HepG2 (cell line): ENCODE measurements around the gene POLR1G. TPM values are rescaled to one million over a fixed set of nuclear protein-coding genes. Genes with fewer than 3 reads are reported as not detected.

ENCODE experiments used
- ATAC-seq: fragments of 200-7000 bp; cut with Tn5 transposase; 3 replicates; pipeline ENCODE4 v1.9.1; 2020; ENCODE audit warnings: mild to moderate bottlenecking, moderate library complexity
- BruUV-seq: library from RNA; stranded (reverse); fragments of 400-500 nt; replicated peaks from 2 replicates; lab custom pipeline; 2021; lab: Mats Ljungman, UMichigan
- CTCF ChIA-PET: fragments of 300-600 bp; formaldehyde crosslinking; extraction: SDS; loops from one replicate; lab custom pipeline; 2021; ENCODE audit warnings: low total read pairs, inconsistent platforms, low intra/inter-chr PET ratio; lab: Yijun Ruan, JAX
- POLR2A ChIA-PET: fragments of 350-600 bp; sonication (Branson Sonifier 250); formaldehyde crosslinking; loops from one replicate; lab custom pipeline; 2020; ENCODE audit warnings: antibody characterized with exemption, inconsistent platforms; lab: Yijun Ruan, JAX
- DNase-seq: peaks from one replicate; pipeline ENCODE4 v3.0.0-alpha.2; 2015; ENCODE audit warnings: low spot score
- FAIRE-seq: peaks from 3 replicates; lab custom pipeline; 2011; peaks lifted over from hg19 to GRCh38; lab: Jason Lieb, UNC
- H2AFZ ChIP-seq: one replicate; pipeline ENCODE4 v1.6.1; 2011; ENCODE audit warnings: low read length, inconsistent platforms
- H3K27ac ChIP-seq: fragments of 300-600 bp; 3 replicates; pipeline ENCODE4 v1.8.0; 2011; ENCODE audit warnings: mixed run types, mild to moderate bottlenecking, mixed read lengths, low read length, inconsistent platforms; ENCODE audit not compliant: insufficient read depth; ENCODE audit errors: extremely low read length
- H3K27me3 ChIP-seq, 2 experiments: fragments of 200-600 bp in 1 of 2; 2 replicates in 1 of 2; 3 replicates in 1 of 2; pipeline versions ENCODE4 v1.6.0 to v1.8.0; 2011; ENCODE audit warnings: low read length in 2 of 2, mild to moderate bottlenecking in 2 of 2, moderate library complexity in 2 of 2, inconsistent platforms in 1 of 2; ENCODE audit not compliant: insufficient read depth in 2 of 2, control insufficient read depth in 1 of 2
- H3K36me3 ChIP-seq, 2 experiments: fragments of 200-600 bp in 1 of 2; replicated peaks in 1 of 2; 2 replicates in 1 of 2; 3 replicates in 1 of 2; pipeline versions ENCODE4 v1.5.1 to v1.8.0; 2011; ENCODE audit warnings: low read length in 2 of 2, inconsistent platforms in 1 of 2; ENCODE audit not compliant: insufficient read depth in 2 of 2, control insufficient read depth in 1 of 2
- H3K4me1 ChIP-seq: 2 replicates; pipeline ENCODE4 v1.5.1; 2012; ENCODE audit warnings: low read length, inconsistent platforms; ENCODE audit not compliant: insufficient read depth
- H3K4me2 ChIP-seq: 2 replicates; pipeline ENCODE4 v1.6.0; 2011; ENCODE audit warnings: low read depth, low read length, inconsistent platforms
- H3K4me3 ChIP-seq, 3 experiments: fragments of 200-600 bp in 1 of 3; sonication (generic), shearing (Covaris generic) in 1 of 3; replicated peaks in 1 of 3; 2 replicates each; pipeline ENCODE4 v1.5.1; 2011 to 2016; ENCODE audit warnings: low read length in 3 of 3, inconsistent platforms in 2 of 3, low read depth in 2 of 3, mild to moderate bottlenecking in 2 of 3, control low read depth in 1 of 3, mixed read lengths in 1 of 3; ENCODE audit not compliant: insufficient read depth in 1 of 3
- H3K79me2 ChIP-seq: one replicate; pipeline ENCODE4 v1.6.1; 2011; ENCODE audit warnings: low read length, inconsistent platforms; ENCODE audit not compliant: insufficient read depth
- H3K9ac ChIP-seq: 2 replicates; pipeline ENCODE4 v1.6.0; 2011; ENCODE audit warnings: mild to moderate bottlenecking, low read depth, low read length, inconsistent platforms; ENCODE audit not compliant: insufficient read depth
- H3K9me3 ChIP-seq: 2 replicates; pipeline ENCODE4 v1.5.1; 2012; ENCODE audit warnings: mild to moderate bottlenecking, low read length
- H4K20me1 ChIP-seq: 2 replicates; pipeline ENCODE4 v1.6.0; 2011; ENCODE audit warnings: inconsistent platforms, mild to moderate bottlenecking, low read length, moderate library complexity; ENCODE audit not compliant: insufficient read depth
- ATF1 ChIP-seq: IDR thresholded peaks from 2 replicates; pipeline ENCODE4 v1.6.1; 2016; ENCODE audit warnings: mild to moderate bottlenecking, control low read depth
- HDAC1 ChIP-seq: sonication (generic); formaldehyde crosslinking; IDR thresholded peaks from 2 replicates; pipeline ENCODE4 v1.5.1; 2020; ENCODE audit warnings: mild to moderate bottlenecking, missing genetic modification reagents
- ISL2 ChIP-seq: sonication (generic); formaldehyde crosslinking; IDR thresholded peaks from 2 replicates; pipeline ENCODE4 v1.5.0; 2020; ENCODE audit warnings: missing genetic modification reagents
- KLF12 ChIP-seq: sonication (generic); formaldehyde crosslinking; IDR thresholded peaks from 2 replicates; pipeline ENCODE4 v1.4.0; 2020; ENCODE audit warnings: missing genetic modification reagents, borderline replicate concordance
- KMT2B ChIP-seq: IDR thresholded peaks from 2 replicates; pipeline ENCODE4 v1.6.1; 2016; ENCODE audit warnings: missing genetic modification reagents, missing compliant biosample characterization
- MTA1 ChIP-seq: sonication (generic); formaldehyde crosslinking; IDR thresholded peaks from 2 replicates; pipeline ENCODE4 v1.4.0; 2020; ENCODE audit warnings: missing genetic modification reagents, mild to moderate bottlenecking, borderline replicate concordance
- MYC ChIP-seq: sonication (generic); formaldehyde crosslinking; IDR thresholded peaks from 2 replicates; pipeline ENCODE4 v1.9.0; 2021; ENCODE audit warnings: missing genetic modification reagents, borderline replicate concordance
- NFKBIZ ChIP-seq: IDR thresholded peaks from 2 replicates; pipeline ENCODE4 v1.6.1; 2018; ENCODE audit warnings: missing genetic modification reagents, missing compliant biosample characterization
- POLR2AphosphoS2 ChIP-seq: IDR thresholded peaks from 2 replicates; pipeline ENCODE4 v1.6.1; 2011; ENCODE audit warnings: low read depth, low read length, improper control_type of control experiment
- SKI ChIP-seq: fragments of 450-650 bp; IDR thresholded peaks from one replicate; pipeline ENCODE4 v1.6.1; 2018; ENCODE audit warnings: mild to moderate bottlenecking; ENCODE audit not compliant: partially characterized antibody
- SMAD1 ChIP-seq: sonication (generic); formaldehyde crosslinking; IDR thresholded peaks from 2 replicates; pipeline ENCODE4 v1.4.0; 2020; ENCODE audit warnings: missing genetic modification reagents, low read depth, mild to moderate bottlenecking, borderline replicate concordance
- TCF7 ChIP-seq: sonication (generic); IDR thresholded peaks from 2 replicates; pipeline ENCODE4 v1.6.1; 2016; ENCODE audit warnings: antibody characterized with exemption, low read depth
- ZBTB42 ChIP-seq: sonication (generic); formaldehyde crosslinking; IDR thresholded peaks from 2 replicates; pipeline ENCODE4 v1.5.0; 2020; ENCODE audit warnings: mild to moderate bottlenecking, missing genetic modification reagents
- ZEB1 ChIP-seq: IDR thresholded peaks from 2 replicates; pipeline ENCODE4 v1.6.1; 2012; ENCODE audit warnings: mild to moderate bottlenecking, low read depth, inconsistent platforms; ENCODE audit not compliant: insufficient replicate concordance
- ZFP36 ChIP-seq: fragments of 150-350 bp; IDR thresholded peaks from 2 replicates; pipeline ENCODE4 v1.6.1; 2018; ENCODE audit warnings: borderline replicate concordance, low read length, low read depth; ENCODE audit not compliant: partially characterized antibody
- ZMYM3 ChIP-seq: sonication (generic); formaldehyde crosslinking; IDR thresholded peaks from 2 replicates; pipeline ENCODE4 v1.5.1; 2020; ENCODE audit warnings: mild to moderate bottlenecking, missing genetic modification reagents
- ZNF234 ChIP-seq: sonication (generic); formaldehyde crosslinking; conservative IDR thresholded peaks from 2 replicates; pipeline ENCODE4 v1.5.1; 2020; ENCODE audit warnings: mild to moderate bottlenecking, missing genetic modification reagents
- ZNF317 ChIP-seq: sonication (generic); formaldehyde crosslinking; IDR thresholded peaks from 2 replicates; pipeline ENCODE4 v1.5.0; 2020; ENCODE audit warnings: mild to moderate bottlenecking, missing genetic modification reagents
- ZNF335 ChIP-seq: sonication (generic); formaldehyde crosslinking; IDR thresholded peaks from 2 replicates; pipeline ENCODE4 v1.4.0; 2020; ENCODE audit warnings: missing genetic modification reagents
- ZNF431 ChIP-seq: sonication (generic); formaldehyde crosslinking; IDR thresholded peaks from 2 replicates; pipeline ENCODE4 v1.9.0; 2022; ENCODE audit warnings: missing genetic modification reagents, low read depth, mild to moderate bottlenecking, borderline replicate concordance
- ZNF510 ChIP-seq: sonication (generic); formaldehyde crosslinking; IDR thresholded peaks from 2 replicates; pipeline ENCODE4 v1.4.0; 2020; ENCODE audit warnings: low read depth, mild to moderate bottlenecking, missing genetic modification reagents
- ZNF562 ChIP-seq: sonication (generic); formaldehyde crosslinking; IDR thresholded peaks from 2 replicates; pipeline ENCODE4 v1.8.0; 2022; ENCODE audit warnings: missing genetic modification reagents, borderline replicate concordance
- whole genome bisulfite sequencing: methylation state at CpG from one replicate; pipeline ENCODE4 v1.1.6; 2017; ENCODE audit warnings: low lambda C conversion rate; 5-methylcytosine and 5-hydroxymethylcytosine counted together
- in situ Hi-C: cut with HindIII; loops from 2 replicates; pipeline ENCODE4 v1.10.0; 2017; ENCODE audit warnings: low pct_unique_long_range_greater_than_20kb; ENCODE audit not compliant: extremely low pct_ligation_motif_present
- intact Hi-C: fragments of 100-400 bp; cut with micrococcal nuclease; formaldehyde crosslinking; loops from one replicate; pipeline ENCODE4 v1.10.0; 2022; ENCODE audit not compliant: unreplicated experiment
- polyA plus RNA-seq, 8 experiments: library from polyadenylated mRNA; depleted of rRNA in 3 of 8; stranded (reverse) in 7 of 8; unstranded in 1 of 8; fragments of >200 nt; fragmentation: Illumina TruSeq in 4 of 8; extraction: Trizol in 4 of 8; gene quantifications; 2 replicates each; pipeline versions ENCODE4 v1.2.1 to v1.2.3, GENCODE V29; 2011 to 2016; ENCODE audit warnings: low read depth in 4 of 8, missing spikeins in 1 of 8, mixed read lengths in 1 of 8; ENCODE audit not compliant: insufficient read depth in 1 of 8
- total RNA-seq, 5 experiments: library from RNA; depleted of rRNA; stranded (reverse); fragments of >200 nt; fragmentation: Illumina TruSeq; extraction: Trizol; gene quantifications; 2 replicates each; pipeline ENCODE4 v1.2.3, GENCODE V29; 2016; ENCODE audit warnings: low read depth in 1 of 5
- TF ChIP-seq, protein P1 (sequence below): sonication (generic); formaldehyde crosslinking; conservative IDR thresholded peaks from 2 replicates; pipeline ENCODE4 v1.4.0; 2020; ENCODE audit warnings: missing genetic modification reagents

Gene POLR1G
- total and polyA plus RNA-seq, 2 of the 13 experiments (the other 11 are each of a cell fraction or from before 2014, with no cell fraction given), result 3.5 to 20.8 TPM

DNA sequence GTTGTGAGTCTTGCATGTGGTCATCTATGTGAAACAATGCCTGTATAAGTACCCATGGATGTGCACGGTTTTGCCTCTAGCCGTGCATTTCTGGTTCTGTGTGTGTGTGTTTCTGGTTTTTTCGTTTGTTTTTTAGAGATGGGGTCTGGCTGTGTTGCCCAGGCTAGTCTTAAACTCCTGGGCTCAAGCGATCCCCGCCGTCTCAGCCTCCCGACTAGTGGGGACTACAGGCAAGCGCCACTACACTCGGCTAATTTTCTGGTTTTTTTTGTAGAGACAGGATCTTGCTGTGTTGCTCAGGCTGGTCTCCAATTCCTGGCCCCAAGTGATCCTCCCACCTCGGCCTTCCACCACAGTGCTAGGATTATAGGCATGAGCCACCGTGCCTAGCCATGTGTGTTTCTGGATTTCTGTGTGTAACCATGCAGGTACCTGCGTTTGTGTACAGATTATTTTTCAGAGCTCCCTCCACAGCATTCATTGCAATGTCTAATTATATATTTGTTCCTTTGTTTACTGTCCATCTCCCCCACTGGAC lies 45.5 kb downstream of the POLR1G start (continued):
- TF ChIP-seq MYC (CRISPR knock-in tag) (no peak), NFKBIZ (no peak), ISL2 (CRISPR knock-in tag) (no peak), ZMYM3 (CRISPR knock-in tag) (0 out of 2 replicates have a peak, but pooled peaks have one; percentile 32)

DNA sequence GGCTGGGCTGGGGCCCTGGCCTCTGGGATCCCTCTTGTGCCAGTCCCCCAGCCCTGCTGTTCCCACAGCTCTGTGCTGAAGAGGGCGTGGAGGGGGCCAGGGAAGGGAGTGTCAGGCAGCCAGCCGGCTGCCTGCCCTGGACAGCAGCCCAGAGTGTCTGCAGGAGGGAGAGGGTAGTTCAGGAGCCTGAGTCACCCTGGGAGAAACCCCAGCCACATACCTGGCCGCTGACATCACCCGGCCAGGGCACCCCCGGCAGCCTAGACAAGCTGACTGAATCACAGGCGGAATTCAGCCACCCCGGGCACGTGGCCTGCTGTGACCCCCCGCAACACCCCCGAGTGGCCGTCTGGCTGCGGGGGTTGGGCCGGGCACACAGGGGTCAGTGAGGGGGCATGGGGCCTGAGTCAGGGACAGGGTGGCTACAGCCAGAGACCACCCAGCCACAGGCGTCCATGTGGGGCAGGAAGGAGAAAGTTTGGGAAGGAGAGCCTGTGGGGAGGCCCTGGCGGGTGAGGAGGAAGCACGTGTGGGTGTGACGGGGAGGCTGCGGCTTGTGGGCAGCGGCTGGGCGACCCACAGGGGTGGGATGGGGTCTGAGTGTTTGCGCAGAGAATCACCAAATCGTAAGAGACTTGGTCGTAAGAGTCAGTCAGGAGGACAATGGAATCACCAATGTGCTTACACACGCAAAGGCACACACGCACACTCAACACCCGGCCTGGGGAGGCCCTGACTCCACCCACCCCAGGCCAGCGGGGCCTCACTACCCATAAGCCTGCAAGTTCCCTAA lies 49.5 kb downstream of the POLR1G start:
- no peaks in the 10 kb centered on the region for H3K79me2 ChIP-seq
- intact Hi-C loops (no loop called here), in situ Hi-C loops (no loop called here)
- peaks cover 77% of the 10 kb centered on the region for H3K4me1 ChIP-seq
- peak overlapping the region; percentile 83 for H3K4me2 ChIP-seq
- H3K36me3 ChIP-seq, result no peaks in the 10 kb centered on the region
- H3K27me3 ChIP-seq, result peaks cover 0 to 16% of the 10 kb centered on the region in 2 experiments; a peak in 4 of 5 replicates
- peak overlapping the region in 2 of 3 experiments; percentile 45 to 71; a peak in 4 of 6 replicates for H3K4me3 ChIP-seq
- peak overlapping the region; percentile 42 for H3K27ac ChIP-seq
- ChIA-PET POLR2A (interaction anchor here (0.7 to 2.0 kb wide), 6 partner anchors 10 to 23 kb away, joined by 3 to 22 read pairs (median 6); partner anchors contain the start of gene FOSB), CTCF (interaction anchor here (1.9 kb wide), 1 partner anchor 16 kb away, joined by 5 read pairs; no protein-coding TSS in a partner anchor)
- ATAC-seq, result peak; percentile 89
- peak overlapping the region; percentile 73 for H3K9ac ChIP-seq
- no peaks in the 10 kb centered on the region for H3K9me3 ChIP-seq
- FAIRE-seq, result peak; percentile 76
- peak; percentile 89 for DNase-seq
- BruUV-seq, result no TSS peak
- H4K20me1 ChIP-seq, result no peaks in the 10 kb centered on the region
- no peak overlapping the region for H2AFZ ChIP-seq
- 9% methylated on average over 16 of the region's 27 CpGs for WGBS
- TF ChIP-seq ZBTB42 (CRISPR knock-in tag), result no peak
- TF ChIP-seq POLR2AphosphoS2, result no peak
- TF ChIP-seq ZEB1, result no peak
- TF ChIP-seq ZNF510 (CRISPR knock-in tag), result no peak
- TF ChIP-seq SMAD1 (CRISPR knock-in tag), result no peak
- no peak for TF ChIP-seq ZNF234
- no peak for TF ChIP-seq TCF7
- TF ChIP-seq, protein P1, sequence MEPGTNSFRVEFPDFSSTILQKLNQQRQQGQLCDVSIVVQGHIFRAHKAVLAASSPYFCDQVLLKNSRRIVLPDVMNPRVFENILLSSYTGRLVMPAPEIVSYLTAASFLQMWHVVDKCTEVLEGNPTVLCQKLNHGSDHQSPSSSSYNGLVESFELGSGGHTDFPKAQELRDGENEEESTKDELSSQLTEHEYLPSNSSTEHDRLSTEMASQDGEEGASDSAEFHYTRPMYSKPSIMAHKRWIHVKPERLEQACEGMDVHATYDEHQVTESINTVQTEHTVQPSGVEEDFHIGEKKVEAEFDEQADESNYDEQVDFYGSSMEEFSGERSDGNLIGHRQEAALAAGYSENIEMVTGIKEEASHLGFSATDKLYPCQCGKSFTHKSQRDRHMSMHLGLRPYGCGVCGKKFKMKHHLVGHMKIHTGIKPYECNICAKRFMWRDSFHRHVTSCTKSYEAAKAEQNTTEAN (CRISPR knock-in tag), result peak; percentile 25
- TF ChIP-seq ZNF317 (CRISPR knock-in tag), result no peak
- TF ChIP-seq SKI, result peak; percentile 97
- no peak for TF ChIP-seq ZFP36
- no peak for TF ChIP-seq ATF1 (CRISPR knock-in tag)
- TF ChIP-seq HDAC1 (CRISPR knock-in tag), result peak; percentile 79
- no peak for TF ChIP-seq KMT2B (CRISPR knock-in tag)
- no peak for TF ChIP-seq ZNF562 (CRISPR knock-in tag)
- TF ChIP-seq ZNF431 (CRISPR knock-in tag), result 0 out of 2 replicates have a peak, but pooled peaks have one; percentile 59
- peak; percentile 83; the same call in 1 of the 2 replicates for TF ChIP-seq MTA1 (CRISPR knock-in tag)
- TF ChIP-seq KLF12 (CRISPR knock-in tag), result 0 out of 2 replicates have a peak, but pooled peaks have one; percentile 40
- TF ChIP-seq ZNF335 (CRISPR knock-in tag), result peak; percentile 63; the same call in 1 of the 2 replicates
- peak; percentile 41; the same call in 1 of the 2 replicates for TF ChIP-seq ISL2 (CRISPR knock-in tag)
